PC-3 (cell line): ENCODE results near the gene MAGI2.

Experiments used
- CTCF ChIP-seq: fragments of 300-600 bp; sonication (generic); conservative IDR thresholded peaks from 2 replicates; pipeline ENCODE4 v1.5.1; 2017; ENCODE audit warnings: antibody characterized with exemption, low read depth, mild to moderate bottlenecking, low read length
- EZH2phosphoT487 ChIP-seq: fragments of 300-600 bp; sonication (generic); IDR thresholded peaks from 2 replicates; pipeline ENCODE4 v1.6.1; 2018; ENCODE audit warnings: mild to moderate bottlenecking, antibody characterized with exemption, low read length, borderline replicate concordance

GRCh38 chr7:78967046-78967445 is 486.4 kb downstream of the MAGI2 start:
- TF ChIP-seq CTCF (no peak), EZH2phosphoT487 (no peak)
